ENCODE measurements around the gene GPR176. TPM values are rescaled to one million over a fixed set of nuclear protein-coding genes. Genes with fewer than 3 reads are reported as not detected.

The GPR176 gene
- polyA plus RNA-seq, 3 donors, result 0.08 to 0.18 TPM; not detected in 1

DNA sequence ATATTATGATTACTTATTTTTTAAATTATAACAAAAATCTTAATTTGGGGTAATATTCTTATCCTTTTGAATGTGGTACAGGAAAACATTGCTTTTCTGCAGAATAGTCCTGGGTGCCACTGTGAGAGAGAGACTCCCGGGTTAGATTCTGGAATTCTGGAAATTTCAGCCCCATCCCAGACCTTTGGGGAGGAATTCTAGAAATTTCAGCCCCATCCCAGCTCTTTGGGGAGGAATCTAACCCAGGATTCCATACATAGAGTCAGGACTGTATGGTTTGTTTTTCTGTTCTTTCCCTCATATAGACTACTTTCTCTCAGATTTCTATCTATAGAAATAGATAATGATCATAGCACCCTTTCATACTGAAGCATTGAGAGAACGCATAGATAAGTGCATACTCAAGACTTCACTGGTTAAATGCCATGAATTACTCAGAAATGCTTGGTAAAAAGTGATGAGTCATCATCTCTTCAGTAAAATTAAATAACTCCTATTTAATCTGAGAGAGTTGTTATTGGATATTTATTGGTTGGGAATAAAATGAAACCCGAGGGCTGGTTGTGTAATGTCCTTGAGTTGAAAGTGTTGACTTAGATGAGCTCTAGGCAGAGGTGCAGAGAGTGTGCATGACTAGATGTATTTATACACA lies 22.2 kb upstream of the GPR176 start:
- Mint-ChIP-seq H3K9me3 (peaks cover 0 to 7% (median 3%) of the 10 kb centered on the region in 7 donors), H3K27ac (no peak overlapping the region), H3K27me3 (ENCODE audit: low read depth in 3 of 3) (peaks cover 0 to 2% (median 0%) of the 10 kb centered on the region in 3 donors), H3K36me3 (peaks cover 64 to 71% of the 10 kb centered on the region in 2 donors), H3K4me1 (peaks cover 17% of the 10 kb centered on the region), H3K4me3 (no peak overlapping the region)
- no peak overlapping the region for H3K9ac ChIP-seq (ENCODE audit: insufficient read depth, low read length, poor library complexity, severe bottlenecking)
- WGBS (ENCODE audit: insufficient coverage), result 100% methylated on average over 1 of the region's 3 CpGs
- H4K20me1 ChIP-seq (ENCODE audit: insufficient read depth, low read length), result no peaks in the 10 kb centered on the region
- DNase-seq, result no peak
- peaks cover 5 to 7% of the 10 kb centered on the region in 2 donors for H3K4me1 ChIP-seq (ENCODE audit: control insufficient read depth in 1 of 2, insufficient read depth in 2 of 2, low read length in 2 of 2)
- peaks cover 63 to 78% of the 10 kb centered on the region in 2 donors for H3K36me3 ChIP-seq (replicated peaks in 1 of 2; ENCODE audit: control insufficient read depth in 1 of 2, insufficient read depth in 2 of 2, low read length in 2 of 2)
- H2AFZ ChIP-seq (ENCODE audit: insufficient read depth, low read depth, low read length, poor library complexity, severe bottlenecking), result no peak overlapping the region
- H3K4me3 ChIP-seq (replicated peaks in 1 of 3; ENCODE audit: low read depth in 2 of 3, low read length in 3 of 3), result no peak overlapping the region
- H3K79me2 ChIP-seq (ENCODE audit: insufficient read depth, low read length), result peaks cover 17% of the 10 kb centered on the region
- H3K27ac ChIP-seq (ENCODE audit: low read depth in 1 of 2, low read length in 2 of 2), result no peak overlapping the region
- intact Hi-C loops (cut with micrococcal nuclease), result no loop called here
- no peaks in the 10 kb centered on the region for H3K9me3 ChIP-seq (replicated peaks in 1 of 2; ENCODE audit: control insufficient read depth in 1 of 2, insufficient read depth in 1 of 2, low read length in 2 of 2)
- TF ChIP-seq CTCF (IDR thresholded peaks at IDR 0.05), result no peak
- no peak overlapping the region for H3K4me2 ChIP-seq (replicated peaks; ENCODE audit: extremely low read depth, low read length, poor library complexity, severe bottlenecking)
- no peaks in the 10 kb centered on the region for H3K27me3 ChIP-seq (ENCODE audit: control insufficient read depth in 2 of 2, insufficient read depth in 2 of 2, low read length in 2 of 2)

- H3K27me3 ChIP-seq (ENCODE audit: control insufficient read depth in 2 of 2, insufficient read depth in 2 of 2, low read length in 2 of 2), result no peaks in the 10 kb centered on the region
- H3K9me3 Mint-ChIP-seq, result peaks cover 0 to 7% (median 3%) of the 10 kb centered on the region in 7 donors
- H3K4me1 Mint-ChIP-seq, result peaks cover 33% of the 10 kb centered on the region
- H3K27me3 Mint-ChIP-seq (ENCODE audit: low read depth in 3 of 3), result peaks cover 0 to 2% (median 0%) of the 10 kb centered on the region in 3 donors
- H3K27ac ChIP-seq (ENCODE audit: low read depth in 1 of 2, low read length in 2 of 2), result peak overlapping the region in 1 of 2 donors; percentile 50
- H3K9ac ChIP-seq (ENCODE audit: insufficient read depth, low read length, poor library complexity, severe bottlenecking), result no peak overlapping the region
- no CpG with 5 or more reads among the region's 6 CpGs for WGBS (ENCODE audit: insufficient coverage)
- H3K4me3 ChIP-seq (replicated peaks in 1 of 3; ENCODE audit: low read depth in 2 of 3, low read length in 3 of 3), result no peak overlapping the region
- H2AFZ ChIP-seq (ENCODE audit: insufficient read depth, low read depth, low read length, poor library complexity, severe bottlenecking), result no peak overlapping the region
- peak overlapping the region in 1 of 2 donors; percentile 12 for H3K4me3 Mint-ChIP-seq
- H3K79me2 ChIP-seq (ENCODE audit: insufficient read depth, low read length), result peaks cover 39% of the 10 kb centered on the region
- H3K4me2 ChIP-seq (replicated peaks; ENCODE audit: extremely low read depth, low read length, poor library complexity, severe bottlenecking), result no peak overlapping the region
- no peak for DNase-seq
- no peak for TF ChIP-seq CTCF (IDR thresholded peaks at IDR 0.05)
- peaks cover 18 to 19% of the 10 kb centered on the region in 2 donors for H3K4me1 ChIP-seq (ENCODE audit: control insufficient read depth in 1 of 2, insufficient read depth in 2 of 2, low read length in 2 of 2)
- H3K36me3 Mint-ChIP-seq, result peaks cover 48 to 52% of the 10 kb centered on the region in 2 donors
- intact Hi-C loops (cut with micrococcal nuclease), result loop anchor here (5.0 to 10.0 kb wide), 3 partner anchors 152 to 1985 kb away; partner anchors contain the start of gene FSIP1 (in 1 of the 2)
- H4K20me1 ChIP-seq (ENCODE audit: insufficient read depth, low read length), result no peaks in the 10 kb centered on the region
- H3K36me3 ChIP-seq (replicated peaks in 1 of 2; ENCODE audit: control insufficient read depth in 1 of 2, insufficient read depth in 2 of 2, low read length in 2 of 2), result peaks cover 39 to 53% of the 10 kb centered on the region in 2 donors
- peak overlapping the region in 5 of 7 donors; percentile 1 to 76 (median 41) for H3K27ac Mint-ChIP-seq
- no peaks in the 10 kb centered on the region for H3K9me3 ChIP-seq (replicated peaks in 1 of 2; ENCODE audit: control insufficient read depth in 1 of 2, insufficient read depth in 1 of 2, low read length in 2 of 2)
Measured at GRCh38 chr15:39939487-39940452, 19.7 kb upstream of the GPR176 start.
